Endometrium (tissue), 2 donors: Measurements from ENCODE around the gene ANKHD1.
A peak's percentile ranks its signal among the peaks of the same experiment; 100 is the strongest.

Experiments
- FAIRE-seq: peaks from 2 replicates; lab custom pipeline; 2012; peaks lifted over from hg19 to GRCh38; lab: Jason Lieb, UNC
- donor health status: control.
- donor health status: control.

Gene ANKHD1, protein sequence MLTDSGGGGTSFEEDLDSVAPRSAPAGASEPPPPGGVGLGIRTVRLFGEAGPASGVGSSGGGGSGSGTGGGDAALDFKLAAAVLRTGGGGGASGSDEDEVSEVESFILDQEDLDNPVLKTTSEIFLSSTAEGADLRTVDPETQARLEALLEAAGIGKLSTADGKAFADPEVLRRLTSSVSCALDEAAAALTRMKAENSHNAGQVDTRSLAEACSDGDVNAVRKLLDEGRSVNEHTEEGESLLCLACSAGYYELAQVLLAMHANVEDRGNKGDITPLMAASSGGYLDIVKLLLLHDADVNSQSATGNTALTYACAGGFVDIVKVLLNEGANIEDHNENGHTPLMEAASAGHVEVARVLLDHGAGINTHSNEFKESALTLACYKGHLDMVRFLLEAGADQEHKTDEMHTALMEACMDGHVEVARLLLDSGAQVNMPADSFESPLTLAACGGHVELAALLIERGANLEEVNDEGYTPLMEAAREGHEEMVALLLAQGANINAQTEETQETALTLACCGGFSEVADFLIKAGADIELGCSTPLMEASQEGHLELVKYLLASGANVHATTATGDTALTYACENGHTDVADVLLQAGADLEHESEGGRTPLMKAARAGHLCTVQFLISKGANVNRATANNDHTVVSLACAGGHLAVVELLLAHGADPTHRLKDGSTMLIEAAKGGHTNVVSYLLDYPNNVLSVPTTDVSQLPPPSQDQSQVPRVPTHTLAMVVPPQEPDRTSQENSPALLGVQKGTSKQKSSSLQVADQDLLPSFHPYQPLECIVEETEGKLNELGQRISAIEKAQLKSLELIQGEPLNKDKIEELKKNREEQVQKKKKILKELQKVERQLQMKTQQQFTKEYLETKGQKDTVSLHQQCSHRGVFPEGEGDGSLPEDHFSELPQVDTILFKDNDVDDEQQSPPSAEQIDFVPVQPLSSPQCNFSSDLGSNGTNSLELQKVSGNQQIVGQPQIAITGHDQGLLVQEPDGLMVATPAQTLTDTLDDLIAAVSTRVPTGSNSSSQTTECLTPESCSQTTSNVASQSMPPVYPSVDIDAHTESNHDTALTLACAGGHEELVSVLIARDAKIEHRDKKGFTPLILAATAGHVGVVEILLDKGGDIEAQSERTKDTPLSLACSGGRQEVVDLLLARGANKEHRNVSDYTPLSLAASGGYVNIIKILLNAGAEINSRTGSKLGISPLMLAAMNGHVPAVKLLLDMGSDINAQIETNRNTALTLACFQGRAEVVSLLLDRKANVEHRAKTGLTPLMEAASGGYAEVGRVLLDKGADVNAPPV (N-terminal part only)

DNA sequence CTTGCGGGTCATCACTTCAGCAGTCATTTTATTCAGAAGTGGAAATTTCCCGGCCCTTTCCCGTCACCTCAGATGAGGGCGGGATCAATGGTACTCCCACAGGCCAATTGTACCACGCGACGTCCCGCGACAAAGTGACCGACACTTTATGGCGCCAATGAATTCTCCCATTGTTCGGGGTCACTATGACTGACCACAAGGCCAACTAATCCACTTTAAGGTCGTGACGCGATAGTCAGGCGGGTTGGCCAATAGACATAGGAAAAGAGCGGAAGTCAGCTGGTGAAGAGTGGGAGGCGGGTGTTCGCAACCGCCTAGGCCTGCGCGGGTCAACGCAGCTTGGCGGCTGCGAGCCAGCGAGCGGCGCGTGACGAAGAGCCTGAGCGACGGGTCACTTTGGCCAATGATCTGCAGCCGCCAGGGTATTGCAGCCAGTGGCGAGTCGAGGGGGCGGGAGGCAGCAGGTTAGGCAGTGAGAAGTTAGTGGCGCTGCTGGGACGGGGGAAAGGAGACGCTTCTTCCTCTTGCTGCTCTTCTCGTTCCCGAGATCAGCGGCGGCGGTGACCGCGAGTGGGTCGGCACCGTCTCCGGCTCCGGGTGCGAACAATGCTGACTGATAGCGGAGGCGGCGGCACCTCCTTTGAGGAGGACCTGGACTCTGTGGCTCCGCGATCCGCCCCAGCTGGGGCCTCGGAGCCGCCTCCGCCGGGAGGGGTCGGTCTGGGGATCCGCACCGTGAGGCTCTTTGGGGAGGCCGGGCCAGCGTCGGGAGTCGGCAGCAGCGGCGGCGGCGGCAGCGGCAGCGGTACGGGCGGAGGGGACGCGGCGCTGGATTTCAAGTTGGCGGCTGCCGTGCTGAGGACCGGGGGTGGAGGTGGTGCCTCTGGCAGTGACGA is at the start of gene ANKHD1:
Gene ANKHD1, plus strand, starts transcription at position 472 of the 896 bp plus-strand sequence. Its CDS starts 135 bp downstream, at position 607.
- peak; percentile 99 for FAIRE-seq

DNA sequence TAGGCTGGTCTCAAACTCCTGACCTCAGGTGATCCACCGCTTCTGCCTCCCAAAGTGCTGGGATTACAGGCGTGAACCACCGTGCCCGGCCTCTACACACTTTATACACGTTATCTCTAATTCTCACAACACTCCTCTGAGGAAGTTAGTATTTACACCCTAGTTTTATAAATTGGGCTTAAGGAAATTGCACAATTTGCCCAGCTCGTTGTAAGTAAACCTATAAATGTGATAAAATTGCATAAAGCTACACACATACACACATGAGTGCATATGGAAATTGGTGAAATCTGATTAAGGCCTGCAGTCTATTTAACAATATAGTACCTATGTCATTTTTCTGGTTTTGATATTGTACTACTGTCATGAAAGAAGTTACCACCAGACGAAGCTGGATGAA is 46.1 kb upstream of the ANKHD1 start:
- FAIRE-seq, result no peak

DNA sequence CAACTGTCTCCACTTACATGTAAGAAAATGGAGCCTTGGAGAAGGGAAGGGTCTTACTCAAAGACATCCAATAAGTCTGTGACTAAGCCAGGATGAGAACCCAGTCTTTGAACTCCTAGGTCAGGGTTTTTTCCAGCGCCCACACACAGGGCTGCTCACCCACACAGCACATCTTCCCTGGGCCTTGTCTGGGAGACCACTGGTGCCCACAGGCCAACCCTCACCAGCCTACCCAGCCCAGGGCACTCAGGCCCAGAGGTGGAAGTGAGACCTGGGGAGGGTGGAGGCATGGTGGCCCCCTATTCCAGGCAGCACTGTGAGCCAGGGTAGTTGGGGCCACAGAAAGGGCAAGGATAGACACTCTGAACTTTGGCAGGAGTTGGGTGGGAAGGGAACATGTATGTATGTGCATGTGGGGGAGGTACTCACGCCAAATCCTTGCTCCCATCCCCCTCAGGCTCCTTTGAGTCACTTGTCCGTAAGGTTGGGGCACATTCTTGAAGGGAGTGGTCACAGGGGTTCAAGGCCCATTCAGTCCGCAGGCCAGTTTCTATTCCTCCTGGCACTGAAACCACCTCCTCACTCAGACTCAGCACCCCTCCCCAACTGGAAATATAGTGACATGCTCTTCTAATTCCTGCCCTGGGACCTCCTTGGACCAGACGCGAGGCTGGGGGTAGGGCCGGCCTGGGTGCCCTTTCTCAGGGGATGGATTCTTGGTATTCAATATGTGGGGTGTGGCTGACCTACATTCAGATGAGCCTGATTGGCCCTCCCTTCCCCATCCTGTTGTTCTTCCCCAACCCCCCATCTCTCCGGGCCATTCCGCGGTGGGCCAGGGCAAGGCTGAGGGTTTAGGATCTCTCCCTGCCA is 44.5 kb upstream of the ANKHD1 start:
- FAIRE-seq, result no peak

DNA sequence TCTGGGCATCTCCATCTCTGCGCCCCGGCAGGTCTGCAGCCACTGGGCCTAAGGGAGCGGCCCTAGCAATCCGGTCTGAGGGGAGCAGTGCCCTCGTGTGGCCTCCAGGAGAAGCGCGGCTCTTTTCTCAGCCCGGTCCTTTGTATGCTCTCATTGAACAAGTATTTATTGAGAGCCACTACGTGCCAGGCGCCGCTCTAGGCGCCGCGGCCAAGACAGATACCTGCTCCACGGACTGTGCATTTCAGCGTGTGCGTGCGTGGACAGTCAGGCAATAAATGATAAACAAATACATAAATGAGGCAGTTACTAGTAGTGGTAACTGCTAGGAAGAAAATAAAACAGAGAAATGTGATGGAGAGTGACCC is 43.9 kb upstream of the ANKHD1 start:
- FAIRE-seq, result no peak

DNA sequence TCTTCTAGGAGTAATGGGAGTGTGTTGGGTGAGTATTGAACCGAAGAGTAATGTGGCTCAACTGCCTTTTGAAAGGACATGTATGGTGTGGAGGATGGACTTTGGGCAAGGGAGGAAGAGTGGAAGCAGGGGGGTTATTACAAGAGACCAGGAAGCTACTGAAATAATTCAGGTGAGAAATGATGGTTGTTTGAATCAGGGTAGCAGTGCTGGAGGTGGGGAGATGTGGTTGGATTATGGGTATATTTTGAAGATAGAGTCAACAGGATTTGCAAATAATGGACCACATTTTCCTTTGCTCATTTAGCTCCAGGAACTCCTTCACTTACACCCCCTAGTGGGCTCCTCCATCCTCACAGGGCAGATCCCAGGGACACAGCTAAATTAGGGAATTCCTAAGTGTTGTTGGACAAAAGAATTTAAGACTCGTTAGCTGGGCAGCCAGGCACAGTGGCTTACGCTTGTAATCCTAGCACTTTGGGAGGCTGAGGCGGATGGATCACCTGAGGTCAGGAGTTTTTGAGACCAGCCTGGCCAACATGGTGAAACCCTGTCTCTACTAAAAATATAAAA is 42.8 kb upstream of the ANKHD1 start:
- FAIRE-seq, result no peak

DNA sequence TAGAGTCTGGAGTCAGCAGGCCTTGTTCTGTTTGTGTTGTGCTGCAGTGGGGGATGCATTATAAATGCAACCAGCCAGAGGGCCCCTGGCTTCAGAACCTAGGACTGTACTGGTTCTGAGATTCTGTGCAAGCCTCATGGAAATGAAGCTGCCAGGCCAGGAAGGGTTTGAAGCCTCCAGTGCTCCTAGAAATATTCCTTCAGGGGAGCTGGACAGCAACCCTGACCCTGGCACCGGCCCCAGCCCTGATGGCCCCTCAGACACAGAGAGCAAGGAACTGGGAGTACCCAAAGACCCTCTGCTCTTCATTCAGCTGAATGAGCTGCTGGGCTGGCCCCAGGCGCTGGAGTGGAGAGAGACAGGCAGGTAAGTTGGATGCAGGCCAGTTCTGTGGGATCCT is 41.5 kb upstream of the ANKHD1 start, which contains the start of gene SLC4A9:
Gene SLC4A9, plus strand, starts transcription at position 94 of the 400 bp plus-strand sequence. Its CDS starts 43 bp downstream, at position 137.
- no peak for FAIRE-seq

DNA sequence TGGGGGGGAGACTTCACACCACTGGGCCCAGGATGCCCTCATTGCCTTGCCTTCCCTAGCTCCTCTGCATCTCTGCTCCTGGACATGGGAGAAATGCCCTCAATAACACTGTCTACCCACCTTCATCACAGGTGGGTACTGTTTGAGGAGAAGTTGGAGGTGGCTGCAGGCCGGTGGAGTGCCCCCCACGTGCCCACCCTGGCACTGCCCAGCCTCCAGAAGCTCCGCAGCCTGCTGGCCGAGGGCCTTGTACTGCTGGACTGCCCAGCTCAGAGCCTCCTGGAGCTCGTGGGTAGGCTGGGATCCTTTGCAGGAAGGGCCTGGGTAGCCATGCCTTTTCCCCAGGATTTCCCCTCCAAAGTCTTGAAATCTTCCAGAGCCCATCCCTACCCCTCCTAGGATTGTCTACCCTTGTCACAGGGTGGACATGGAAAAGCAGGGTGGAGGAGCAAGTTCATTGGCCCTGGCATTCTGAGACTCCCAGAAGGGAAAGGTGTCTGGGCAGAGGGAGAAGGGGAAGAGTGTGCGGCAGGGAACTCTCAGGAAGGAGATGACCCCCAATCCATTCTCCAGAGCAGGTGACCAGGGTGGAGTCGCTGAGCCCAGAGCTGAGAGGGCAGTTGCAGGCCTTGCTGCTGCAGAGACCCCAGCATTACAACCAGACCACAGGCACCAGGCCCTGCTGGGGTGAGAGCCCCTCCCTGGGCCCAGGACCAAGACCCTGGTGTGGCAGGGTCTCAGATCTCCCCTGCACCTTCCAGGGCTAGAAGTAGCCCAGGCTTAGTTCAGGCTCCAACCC is 40.8 kb upstream of the ANKHD1 start:
- FAIRE-seq, result no peak

DNA sequence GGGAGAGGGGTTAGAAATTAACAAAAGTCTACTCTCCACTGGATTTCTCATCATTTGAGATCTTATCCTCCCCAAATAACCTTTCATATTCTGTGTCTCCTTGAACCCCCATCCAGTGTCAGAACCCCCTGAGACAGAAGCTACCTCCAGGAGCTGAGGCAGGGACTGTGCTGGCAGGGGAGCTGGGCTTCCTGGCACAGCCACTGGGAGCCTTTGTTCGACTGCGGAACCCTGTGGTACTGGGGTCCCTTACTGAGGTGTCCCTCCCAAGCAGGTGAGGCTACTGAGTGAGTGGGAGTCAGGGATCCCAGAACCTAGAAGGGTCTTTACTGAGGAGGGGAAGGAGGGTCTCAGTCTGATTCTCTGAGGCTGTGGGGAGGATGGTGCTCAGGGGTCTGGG is 39.7 kb upstream of the ANKHD1 start:
- FAIRE-seq, result no peak

DNA sequence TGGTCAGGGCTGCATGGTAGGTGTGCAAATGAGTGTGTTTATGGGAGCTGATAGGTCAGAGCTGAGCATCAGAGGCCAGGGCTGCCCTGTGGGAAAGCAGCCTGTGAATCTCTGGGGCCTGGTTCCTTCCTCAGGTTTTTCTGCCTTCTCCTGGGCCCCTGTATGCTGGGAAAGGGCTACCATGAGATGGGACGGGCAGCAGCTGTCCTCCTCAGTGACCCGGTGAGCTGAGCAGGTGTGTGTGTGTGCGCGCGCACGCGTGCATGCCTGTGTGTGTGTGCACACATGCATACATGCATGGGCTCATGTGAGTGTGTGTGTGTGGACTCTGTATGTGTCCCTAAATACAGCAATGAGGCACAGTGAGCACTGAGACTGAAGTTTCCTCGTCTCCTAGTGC is 39.3 kb upstream of the ANKHD1 start:
- no peak for FAIRE-seq

DNA sequence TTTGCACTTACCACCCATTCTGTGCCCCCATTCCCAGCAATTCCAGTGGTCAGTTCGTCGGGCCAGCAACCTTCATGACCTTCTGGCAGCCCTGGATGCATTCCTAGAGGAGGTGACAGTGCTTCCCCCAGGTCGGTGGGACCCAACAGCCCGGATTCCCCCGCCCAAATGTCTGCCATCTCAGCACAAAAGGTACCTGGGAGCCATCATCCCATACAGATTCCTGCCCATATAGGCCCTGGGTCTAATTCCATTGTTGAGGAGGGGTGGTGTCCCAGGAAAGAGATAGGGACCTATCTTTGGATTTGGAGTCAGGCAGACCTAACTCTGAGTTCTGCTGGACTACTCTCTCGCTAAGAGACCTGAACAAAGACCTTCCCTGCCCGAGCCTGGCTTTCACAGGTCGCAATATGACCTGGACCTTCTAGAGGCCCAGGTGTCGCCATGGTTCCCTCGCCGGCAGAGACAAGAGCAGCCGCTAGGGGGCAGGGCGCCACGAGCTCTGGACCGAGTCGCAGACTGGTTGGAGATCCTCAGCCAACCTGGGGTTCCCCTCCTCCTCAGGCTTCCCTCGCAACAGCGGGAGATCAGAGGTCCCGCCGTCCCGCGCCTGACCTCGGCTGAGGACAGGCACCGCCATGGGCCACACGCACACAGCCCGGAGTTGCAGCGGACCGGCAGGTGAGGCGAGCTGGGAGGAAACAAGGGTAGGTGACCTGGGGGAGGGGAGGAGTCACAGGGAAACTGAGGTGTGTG is 38.6 kb upstream of the ANKHD1 start:
- FAIRE-seq, result no peak

DNA sequence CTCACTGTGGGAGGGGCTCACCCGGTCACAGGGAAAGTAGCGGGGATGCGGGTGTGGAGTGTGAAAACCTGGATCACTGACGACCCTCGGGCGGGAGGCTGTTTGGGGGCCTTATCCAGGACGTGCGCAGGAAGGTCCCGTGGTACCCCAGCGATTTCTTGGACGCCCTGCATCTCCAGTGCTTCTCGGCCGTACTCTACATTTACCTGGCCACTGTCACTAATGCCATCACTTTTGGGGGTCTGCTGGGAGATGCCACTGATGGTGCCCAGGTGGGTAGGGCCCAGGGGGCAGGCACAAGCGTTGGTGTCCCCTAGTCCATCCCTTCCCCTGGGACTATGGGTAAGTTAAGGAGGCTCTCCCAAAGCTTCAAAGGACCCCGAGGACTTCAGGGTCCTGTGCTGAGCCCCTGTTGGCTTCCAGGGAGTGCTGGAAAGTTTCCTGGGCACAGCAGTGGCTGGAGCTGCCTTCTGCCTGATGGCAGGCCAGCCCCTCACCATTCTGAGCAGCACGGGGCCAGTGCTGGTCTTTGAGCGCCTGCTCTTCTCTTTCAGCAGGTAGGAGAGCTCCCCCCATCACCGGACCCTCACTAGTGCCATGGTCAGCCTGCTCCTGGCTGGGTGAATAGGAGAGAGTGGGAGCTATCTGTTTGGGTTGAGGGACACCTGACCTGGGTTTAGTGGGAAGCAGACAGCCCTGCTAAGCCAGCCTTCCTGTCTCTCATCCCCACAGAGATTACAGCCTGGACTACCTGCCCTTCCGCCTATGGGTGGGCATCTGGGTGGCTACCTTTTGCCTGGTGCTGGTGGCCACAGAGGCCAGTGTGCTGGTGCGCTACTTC is 37.8 kb upstream of the ANKHD1 start:
- FAIRE-seq, result no peak

DNA sequence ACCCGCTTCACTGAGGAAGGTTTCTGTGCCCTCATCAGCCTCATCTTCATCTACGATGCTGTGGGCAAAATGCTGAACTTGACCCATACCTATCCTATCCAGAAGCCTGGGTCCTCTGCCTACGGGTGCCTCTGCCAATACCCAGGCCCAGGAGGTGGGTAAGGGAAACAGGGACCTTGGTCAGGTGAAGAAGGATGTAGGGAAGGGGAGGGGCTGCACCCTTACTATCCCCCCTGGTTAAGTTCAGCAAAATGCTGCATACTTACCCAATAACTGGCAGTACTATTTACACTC is 37.2 kb upstream of the ANKHD1 start:
- no peak for FAIRE-seq

DNA sequence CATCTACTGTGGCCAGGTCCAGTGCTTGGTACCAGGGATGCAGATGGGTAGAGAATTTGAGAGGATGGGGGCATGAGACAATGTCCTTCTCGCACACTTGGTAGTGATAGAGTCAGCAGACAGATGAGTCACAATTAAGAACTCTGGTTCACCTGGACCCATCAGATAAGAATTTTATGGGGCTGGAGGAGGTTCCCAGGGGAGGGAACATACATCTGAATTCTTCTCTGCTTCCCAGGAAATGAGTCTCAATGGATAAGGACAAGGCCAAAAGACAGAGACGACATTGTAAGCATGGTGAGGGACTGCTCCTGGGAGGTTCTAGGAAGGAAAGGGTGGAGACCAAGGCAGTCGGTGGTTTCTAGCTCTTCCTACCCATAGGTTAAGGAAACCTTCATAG is 36.4 kb upstream of the ANKHD1 start:
- no peak for FAIRE-seq

DNA sequence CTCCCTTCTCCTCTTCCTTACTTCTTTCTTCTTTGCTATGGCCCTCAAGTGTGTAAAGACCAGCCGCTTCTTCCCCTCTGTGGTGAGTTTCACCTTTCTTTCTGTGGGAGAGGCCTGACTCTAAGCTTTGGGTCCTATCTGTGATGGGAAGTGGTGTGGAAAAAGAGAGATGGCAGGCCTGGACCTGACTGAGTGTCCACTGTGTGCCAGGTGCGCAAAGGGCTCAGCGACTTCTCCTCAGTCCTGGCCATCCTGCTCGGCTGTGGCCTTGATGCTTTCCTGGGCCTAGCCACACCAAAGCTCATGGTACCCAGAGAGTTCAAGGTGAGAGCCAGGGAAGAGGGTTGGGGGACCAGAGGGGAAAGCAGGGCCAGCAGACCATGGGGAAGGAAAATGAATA is 35.7 kb upstream of the ANKHD1 start:
- no peak for FAIRE-seq

DNA sequence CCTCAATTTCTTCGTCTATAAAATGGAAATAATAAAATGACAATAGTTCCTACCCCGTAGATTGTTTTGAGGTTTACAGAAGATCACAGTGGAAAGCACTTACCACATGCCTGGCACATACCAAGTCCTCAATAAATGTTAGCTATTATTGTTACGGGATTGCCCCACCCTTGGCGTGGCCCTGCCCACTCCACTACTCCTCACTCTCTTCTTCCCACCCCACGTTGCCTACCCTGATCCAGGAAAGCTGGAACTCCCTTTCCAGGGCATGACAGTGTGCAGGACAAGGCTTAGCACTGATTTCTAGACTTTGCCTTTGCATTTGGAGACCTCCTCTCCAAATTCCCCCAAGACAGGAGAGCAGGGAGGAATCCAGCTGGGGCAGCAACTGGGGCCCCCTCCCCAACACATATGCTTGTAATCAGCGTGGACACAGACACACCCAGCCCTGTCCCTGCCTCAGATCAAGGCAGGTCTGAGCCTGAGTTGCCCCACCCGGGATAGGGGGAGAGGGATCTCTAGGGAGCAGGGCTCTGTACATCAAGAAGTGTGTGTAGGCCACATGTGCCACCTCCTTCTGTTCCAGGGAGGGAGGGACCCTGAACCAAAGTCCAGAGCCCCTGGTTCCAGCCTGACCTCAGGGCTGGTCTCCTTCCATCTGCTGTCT is 34.9 kb upstream of the ANKHD1 start:
- FAIRE-seq, result no peak

DNA sequence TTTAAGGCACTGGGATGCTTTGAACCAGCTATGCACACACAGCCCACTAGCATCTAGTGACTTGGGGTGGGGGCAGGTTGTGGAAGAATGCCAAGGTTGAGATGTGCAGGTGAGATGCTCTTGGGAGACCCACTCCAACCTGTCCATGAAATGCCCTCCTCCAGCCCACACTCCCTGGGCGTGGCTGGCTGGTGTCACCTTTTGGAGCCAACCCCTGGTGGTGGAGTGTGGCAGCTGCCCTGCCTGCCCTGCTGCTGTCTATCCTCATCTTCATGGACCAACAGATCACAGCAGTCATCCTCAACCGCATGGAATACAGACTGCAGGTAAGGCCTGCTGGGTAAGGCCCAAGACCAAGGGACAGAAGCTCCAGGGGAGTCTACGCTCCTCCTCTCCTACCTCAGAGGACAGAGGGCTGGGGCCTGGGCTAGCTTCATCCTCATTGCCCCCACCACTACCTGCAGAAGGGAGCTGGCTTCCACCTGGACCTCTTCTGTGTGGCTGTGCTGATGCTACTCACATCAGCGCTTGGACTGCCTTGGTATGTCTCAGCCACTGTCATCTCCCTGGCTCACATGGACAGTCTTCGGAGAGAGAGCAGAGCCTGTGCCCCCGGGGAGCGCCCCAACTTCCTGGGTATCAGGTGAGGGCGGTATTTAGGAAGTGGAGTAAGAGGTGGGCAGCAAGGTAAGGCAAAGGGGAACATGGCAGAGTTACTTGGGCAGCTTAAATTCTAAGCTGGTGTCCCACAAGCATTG is 34.2 kb upstream of the ANKHD1 start:
- FAIRE-seq, result no peak
